H9 (cell line): Measurements from ENCODE around the gene TMIE. TPM values are rescaled to one million over a fixed set of nuclear protein-coding genes. Genes with fewer than 3 reads are reported as not detected.

ENCODE experiments used
- DNase-seq: peaks from one replicate; pipeline ENCODE4 v3.0.0-alpha.2; 2017
- H2AFZ ChIP-seq: one replicate; pipeline ENCODE4 v1.6.1; 2013; ENCODE audit warnings: mild to moderate bottlenecking, low read length, control low read depth, moderate library complexity
- H2AK5ac ChIP-seq: 2 replicates; pipeline ENCODE4 v1.6.1; 2013; ENCODE audit warnings: low read length, control low read depth, mixed read lengths; ENCODE audit not compliant: insufficient read length
- H2BK120ac ChIP-seq: one replicate; pipeline ENCODE4 v1.6.1; 2013; ENCODE audit warnings: low read depth, mild to moderate bottlenecking, low read length, control low read depth, inconsistent platforms; ENCODE audit not compliant: poor library complexity, severe bottlenecking
- H2BK12ac ChIP-seq: 2 replicates; pipeline ENCODE4 v1.6.1; 2013; ENCODE audit warnings: low read length, control low read depth, mixed read lengths, low read depth; ENCODE audit not compliant: insufficient read length
- H2BK15ac ChIP-seq: 2 replicates; pipeline ENCODE4 v1.6.1; 2013; ENCODE audit warnings: low read depth, low read length, control low read depth
- H2BK20ac ChIP-seq: one replicate; pipeline ENCODE4 v1.6.1; 2013; ENCODE audit warnings: low read depth, mild to moderate bottlenecking, low read length, control low read depth, inconsistent platforms; ENCODE audit not compliant: poor library complexity, severe bottlenecking
- H2BK5ac ChIP-seq: 2 replicates; pipeline ENCODE4 v1.6.1; 2013; ENCODE audit warnings: low read length, control low read depth, mixed read lengths; ENCODE audit not compliant: insufficient read length
- H3K14ac ChIP-seq: 2 replicates; pipeline ENCODE4 v1.6.1; 2013; ENCODE audit warnings: low read length, control low read depth; ENCODE audit not compliant: insufficient read depth
- H3K18ac ChIP-seq: 2 replicates; pipeline ENCODE4 v1.6.1; 2013; ENCODE audit warnings: low read depth, mild to moderate bottlenecking, mixed read lengths, low read length, control low read depth; ENCODE audit not compliant: insufficient read length
- H3K23ac ChIP-seq: 2 replicates; pipeline ENCODE4 v1.6.1; 2013; ENCODE audit warnings: low read length, control low read depth, mixed read lengths, low read depth; ENCODE audit not compliant: insufficient read length
- H3K23me2 ChIP-seq: 2 replicates; pipeline ENCODE4 v1.6.1; 2013; ENCODE audit warnings: low read depth, mild to moderate bottlenecking, mixed read lengths, low read length, control low read depth; ENCODE audit not compliant: insufficient read length, poor library complexity, severe bottlenecking
- H3K27ac ChIP-seq: 2 replicates; pipeline ENCODE4 v1.5.1; 2013; ENCODE audit warnings: low read length, control low read depth, mixed read lengths, low read depth; ENCODE audit not compliant: insufficient read length
- H3K27me3 ChIP-seq: 2 replicates; pipeline ENCODE4 v1.6.1; 2013; ENCODE audit warnings: low read length, control low read depth, inconsistent platforms; ENCODE audit not compliant: insufficient read depth
- H3K4ac ChIP-seq: 2 replicates; pipeline ENCODE4 v1.6.1; 2013; ENCODE audit warnings: low read depth, mild to moderate bottlenecking, control low read depth, inconsistent platforms, low read length, moderate library complexity
- H3K4me1 ChIP-seq: 2 replicates; pipeline ENCODE4 v1.6.1; 2013; ENCODE audit warnings: low read length, control low read depth, inconsistent platforms; ENCODE audit not compliant: insufficient read depth
- H3K4me2 ChIP-seq: 2 replicates; pipeline ENCODE4 v1.6.1; 2013; ENCODE audit warnings: low read length, control low read depth, mixed read lengths; ENCODE audit not compliant: insufficient read length, insufficient read depth
- H3K56ac ChIP-seq: 2 replicates; pipeline ENCODE4 v1.6.1; 2013; ENCODE audit warnings: low read depth, mild to moderate bottlenecking, mixed read lengths, low read length, control low read depth; ENCODE audit not compliant: insufficient read length
- H3K79me1 ChIP-seq: 2 replicates; pipeline ENCODE4 v1.6.1; 2013; ENCODE audit warnings: low read depth, mild to moderate bottlenecking, moderate library complexity, low read length, control low read depth, inconsistent platforms; ENCODE audit not compliant: insufficient read depth, poor library complexity, severe bottlenecking
- H3K79me2 ChIP-seq: 2 replicates; pipeline ENCODE4 v1.6.1; 2013; ENCODE audit warnings: low read length, control low read depth, inconsistent platforms; ENCODE audit not compliant: insufficient read depth
- H3K9ac ChIP-seq: 2 replicates; pipeline ENCODE4 v1.6.1; 2013; ENCODE audit warnings: low read length, control low read depth, mixed read lengths; ENCODE audit not compliant: insufficient read length; ENCODE audit errors: extremely low read depth
- H3K9me3 ChIP-seq: one replicate; pipeline ENCODE4 v1.6.1; 2013; ENCODE audit warnings: low read depth, low read length, inconsistent platforms; ENCODE audit not compliant: control insufficient read depth
- H3T11ph ChIP-seq: one replicate; pipeline ENCODE4 v1.6.1; 2013; ENCODE audit warnings: mild to moderate bottlenecking, low read length, control low read depth, inconsistent platforms
- H4K20me1 ChIP-seq: one replicate; pipeline ENCODE4 v1.6.1; 2013; ENCODE audit not compliant: control insufficient read depth, insufficient read length, insufficient read depth
- H4K5ac ChIP-seq: 2 replicates; pipeline ENCODE4 v1.6.1; 2013; ENCODE audit warnings: low read depth, mild to moderate bottlenecking, mixed read lengths, low read length, control low read depth; ENCODE audit not compliant: insufficient read length
- H4K8ac ChIP-seq: replicated peaks from 2 replicates; pipeline ENCODE4 v1.6.1; 2013; ENCODE audit warnings: low read length, control low read depth, mixed read lengths, low read depth; ENCODE audit not compliant: insufficient read length
- H4K91ac ChIP-seq: 2 replicates; pipeline ENCODE4 v1.6.1; 2013; ENCODE audit warnings: low read depth, mild to moderate bottlenecking, moderate library complexity, mixed read lengths, low read length, control low read depth; ENCODE audit not compliant: insufficient read length
- H3K27ac Mint-ChIP-seq, 3 experiments: 2 replicates in 2 of 3; 3 replicates in 1 of 3; pipeline ENCODE4 v1.8.0; 2020 to 2021; ENCODE audit warnings: mixed read lengths in 3 of 3, mild to moderate bottlenecking in 1 of 3, moderate library complexity in 1 of 3
- H3K27me3 Mint-ChIP-seq: 2 replicates; pipeline ENCODE4 v1.8.0; 2021; ENCODE audit warnings: low read depth, mild to moderate bottlenecking, moderate library complexity, mixed read lengths
- H3K36me3 Mint-ChIP-seq, 3 experiments: 2 replicates in 2 of 3; 3 replicates in 1 of 3; pipeline ENCODE4 v1.8.0; 2020 to 2021; ENCODE audit warnings: low read depth in 3 of 3, mixed read lengths in 3 of 3; ENCODE audit not compliant: insufficient read depth in 1 of 3
- H3K4me1 Mint-ChIP-seq, 2 experiments: 2 replicates each; pipeline ENCODE4 v1.8.0; 2020; ENCODE audit warnings: mixed read lengths in 2 of 2
- H3K4me3 Mint-ChIP-seq, 2 experiments: 2 replicates in 1 of 2; 3 replicates in 1 of 2; pipeline ENCODE4 v1.8.0; 2020 to 2021; ENCODE audit warnings: mild to moderate bottlenecking in 2 of 2, mixed read lengths in 2 of 2, moderate library complexity in 1 of 2
- H3K9me3 Mint-ChIP-seq, 2 experiments: 2 replicates in 1 of 2; 3 replicates in 1 of 2; pipeline ENCODE4 v1.8.0; 2020; ENCODE audit warnings: mild to moderate bottlenecking in 2 of 2, mixed read lengths in 2 of 2, moderate library complexity in 1 of 2
- CTCF ChIP-seq: fragments of 200-600 bp; sonication (generic); conservative IDR thresholded peaks from 3 replicates; pipeline ENCODE4 v1.8.0; 2021; ENCODE audit warnings: antibody characterized with exemption, mild to moderate bottlenecking
- WGBS: extraction: QIAGEN DNeasy Blood & Tissue Kit; methylation state at CpG from one replicate; pipeline ENCODE4 v1.1.7; 2013; ENCODE audit warnings: missing lambda C conversion rate, low lambda C conversion rate, mixed read lengths; ENCODE audit not compliant: insufficient read length; ENCODE audit errors: extremely low coverage; 5-methylcytosine and 5-hydroxymethylcytosine counted together
- total RNA-seq: library from RNA; stranded (reverse); gene quantifications from 2 replicates; pipeline ENCODE4 v1.2.1, GENCODE V29; 2021

Gene TMIE
- total RNA-seq, 1 experiment from 2014 or later: 0.63 TPM

GRCh38 chr3:46665763-46666452 lies 35.3 kb upstream of the TMIE start:
- Histone ChIP-seq H3K18ac (no peak overlapping the region), H3K4me1 (peaks cover 7% of the 10 kb centered on the region; the same call in 1 of the 2 replicates), H3K79me1 (no peaks in the 10 kb centered on the region), H3K4ac (no peak overlapping the region), H4K91ac (no peak overlapping the region), H2BK20ac (no peak overlapping the region), H2BK5ac (no peak overlapping the region), H3T11ph (no peak overlapping the region), H4K8ac (no peak overlapping the region), H3K9ac (no peak overlapping the region), H3K23ac (no peak overlapping the region), H2BK15ac (no peak overlapping the region), H3K4me2 (no peak overlapping the region), H2BK12ac (no peak overlapping the region), H4K5ac (no peak overlapping the region), H3K23me2 (no peaks in the 10 kb centered on the region), H3K27ac (no peak overlapping the region), H3K79me2 (no peaks in the 10 kb centered on the region), H3K56ac (no peak overlapping the region), H3K9me3 (no peaks in the 10 kb centered on the region), H4K20me1 (no peaks in the 10 kb centered on the region), H2BK120ac (no peak overlapping the region), H3K27me3 (no peaks in the 10 kb centered on the region), H2AK5ac (no peak overlapping the region), H2AFZ (no peak overlapping the region), H3K14ac (no peak overlapping the region)
- Mint-ChIP-seq H3K4me1 (peaks cover 32 to 33% of the 10 kb centered on the region in 2 experiments), H3K9me3 (no peaks in the 10 kb centered on the region), H3K27ac (no peak overlapping the region; a peak in 1 of 7 replicates), H3K36me3 (no peaks in the 10 kb centered on the region), H3K4me3 (no peak overlapping the region), H3K27me3 (peaks cover 6% of the 10 kb centered on the region)
- WGBS: no CpG with 5 or more reads among the region's 9 CpGs
- DNase-seq: peak; percentile 18
- no peak for TF ChIP-seq CTCF
